Cerebellar cortex (tissue), 1 donor: ENCODE results near the gene CHD6.
A peak's percentile ranks its signal among the peaks of the same experiment; 100 is the strongest.
"Not testable (repeated sequence)": the region's sequence is repeated elsewhere in the genome, so short reads cannot be mapped to it uniquely, and the experiment has no call there.

Source experiments
- DNase-seq: peaks from one replicate; pipeline ENCODE4 v3.0.0-alpha.2; 2015; ENCODE audit warnings: low spot score

Gene CHD6

DNA sequence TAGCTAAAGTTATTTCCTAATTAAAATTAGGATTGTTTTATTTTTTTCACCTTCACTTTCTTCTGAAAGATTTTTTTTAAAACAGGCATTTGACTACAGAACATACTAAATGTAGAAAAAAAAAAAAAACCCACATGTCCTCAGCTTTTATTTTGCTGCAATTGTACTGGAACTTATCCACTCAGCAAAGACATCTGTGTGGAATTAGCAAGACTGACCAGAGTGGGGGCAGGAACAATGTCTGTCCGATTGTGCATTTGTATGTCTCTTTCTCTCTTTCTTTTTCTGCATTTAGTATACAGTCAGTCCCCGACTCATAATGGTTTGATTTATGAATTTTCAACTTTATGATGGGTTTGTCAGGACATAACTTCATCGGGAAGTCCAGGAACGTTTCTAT lies 77.3 kb downstream of the CHD6 start:
- no peak for DNase-seq

DNA sequence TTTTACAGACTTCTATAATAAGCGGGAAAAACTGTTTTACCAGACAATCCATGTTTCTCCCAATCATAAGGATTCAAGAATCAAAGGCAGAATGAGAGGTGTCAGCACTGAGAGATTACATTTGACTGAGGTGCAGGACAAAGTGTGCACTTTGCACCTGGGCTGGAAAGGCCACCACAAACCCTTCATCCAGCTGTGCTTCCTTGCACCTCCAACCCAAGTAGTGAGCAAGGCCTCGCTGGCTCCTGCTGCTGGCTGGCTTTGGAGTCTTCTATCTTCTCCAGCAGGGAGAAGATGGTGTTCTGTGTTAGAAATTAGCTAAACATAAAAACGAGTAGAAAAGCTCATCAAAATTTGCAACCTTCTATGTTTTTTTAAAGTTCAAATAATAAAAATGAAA lies 77.7 kb downstream of the CHD6 start:
- DNase-seq: no peak

DNA sequence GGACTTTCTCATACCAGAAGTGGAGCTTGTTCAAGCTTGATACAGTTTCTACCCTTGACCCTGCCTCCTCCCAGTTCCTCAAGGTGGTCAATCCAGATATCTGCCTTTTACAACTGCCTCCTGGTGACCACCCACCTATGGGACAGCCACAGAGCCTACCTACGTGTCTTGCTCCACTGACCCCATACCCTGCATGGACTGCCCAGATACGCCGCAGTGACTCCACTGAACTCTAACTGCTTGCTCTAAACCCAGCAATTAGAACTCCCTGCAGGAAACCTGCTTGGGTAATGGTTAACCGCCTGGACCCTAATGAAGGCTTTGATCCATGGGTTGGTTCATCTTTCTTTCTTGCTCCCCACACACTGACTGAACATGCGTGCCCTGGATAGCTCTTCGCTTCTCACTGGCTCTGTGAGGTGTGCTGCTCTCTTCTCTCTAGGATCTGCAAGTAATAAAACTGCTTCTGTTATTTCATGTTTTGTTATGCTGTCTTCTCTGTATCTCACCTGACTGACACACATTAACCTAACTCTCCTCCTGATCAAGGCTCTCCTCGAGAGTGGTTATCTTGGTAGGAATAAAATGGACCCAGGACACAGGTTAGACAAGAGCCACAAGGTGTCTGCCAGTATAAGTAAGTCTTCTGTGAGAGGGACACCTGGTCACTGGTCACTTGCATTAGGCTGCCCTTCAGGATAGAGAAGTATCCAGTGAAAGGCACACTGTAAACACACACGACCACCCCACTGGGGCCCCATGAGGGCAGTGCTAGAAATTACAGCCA lies 79.2 kb downstream of the CHD6 start:
- DNase-seq: no peak

DNA sequence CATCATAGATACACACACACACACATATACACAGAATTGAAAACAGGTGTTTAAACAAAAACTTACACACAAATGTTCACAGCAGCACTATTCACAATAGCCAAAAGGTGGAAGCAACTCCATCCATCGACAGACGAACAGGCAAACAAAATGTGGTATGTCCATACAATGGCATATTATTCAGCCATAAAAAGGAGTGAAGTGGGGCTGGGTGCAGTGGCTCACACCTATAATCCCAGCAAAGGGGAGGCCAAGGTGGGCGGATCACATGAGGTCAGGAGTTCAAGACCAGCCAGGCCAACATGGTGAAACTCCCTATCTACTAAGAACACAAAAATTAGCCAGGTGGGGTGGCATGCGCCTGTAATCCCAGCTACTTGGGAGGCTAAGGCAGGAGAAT lies 80.3 kb downstream of the CHD6 start:
- no peak for DNase-seq

DNA sequence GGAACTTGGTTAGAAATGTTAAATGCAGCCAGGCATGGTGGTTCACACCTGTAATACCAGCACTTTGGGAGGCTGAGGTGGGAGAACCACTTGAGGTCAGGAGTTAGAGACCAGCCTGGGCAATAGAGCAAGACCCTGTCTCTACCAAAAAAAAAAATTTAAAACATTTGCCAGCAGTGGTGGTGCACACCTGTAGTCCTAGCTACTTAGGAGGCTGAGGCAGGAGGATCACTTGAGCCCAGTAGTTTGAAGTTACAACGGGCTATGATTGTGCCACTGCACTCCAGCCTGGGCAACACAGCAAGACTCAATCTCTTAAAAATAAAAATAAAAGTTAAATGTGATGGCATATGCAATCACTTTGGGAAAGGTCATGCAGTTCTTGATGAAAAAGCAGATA lies 82.6 kb downstream of the CHD6 start:
- not testable (repeated sequence) for DNase-seq

DNA sequence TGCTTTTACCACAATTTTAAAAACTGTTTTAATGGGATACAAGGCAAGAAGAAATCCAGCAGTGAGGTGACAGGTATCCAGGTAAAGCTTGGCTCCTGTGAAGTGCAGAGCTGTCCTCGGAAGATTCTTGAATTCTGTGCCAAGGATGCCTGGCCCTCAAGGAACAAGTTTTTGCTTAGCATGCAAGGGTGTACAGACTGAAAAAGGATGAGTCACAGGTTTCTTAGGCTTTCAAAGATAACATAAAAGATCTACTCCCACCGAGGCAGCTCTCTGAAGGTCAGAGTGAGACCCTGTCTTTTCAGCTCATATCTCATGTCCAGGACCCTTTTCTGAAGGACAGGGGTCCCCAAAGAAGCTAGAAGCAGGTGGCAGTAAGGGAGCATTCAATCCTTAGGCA lies 83.3 kb downstream of the CHD6 start:
- DNase-seq: no peak

DNA sequence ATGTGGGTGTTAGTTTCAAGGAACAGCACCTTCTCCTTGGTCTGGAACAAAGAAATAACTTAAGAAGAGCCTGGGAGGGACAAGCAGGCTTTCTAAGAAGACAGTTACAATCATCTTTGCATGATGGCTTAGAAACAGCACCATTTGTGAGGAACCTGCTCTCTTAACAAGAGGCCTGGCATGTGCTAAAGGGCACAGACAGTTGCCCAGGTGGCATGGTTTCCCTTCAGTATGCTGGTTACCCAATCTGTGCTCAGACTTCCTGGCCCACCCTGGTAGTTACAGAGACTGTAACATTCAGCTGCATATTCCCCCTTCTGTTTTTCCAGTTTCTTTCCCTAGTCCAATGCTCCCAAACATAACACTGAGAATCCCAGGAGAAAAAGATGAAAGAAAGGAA lies 84.0 kb downstream of the CHD6 start:
- peak; percentile 52 for DNase-seq

DNA sequence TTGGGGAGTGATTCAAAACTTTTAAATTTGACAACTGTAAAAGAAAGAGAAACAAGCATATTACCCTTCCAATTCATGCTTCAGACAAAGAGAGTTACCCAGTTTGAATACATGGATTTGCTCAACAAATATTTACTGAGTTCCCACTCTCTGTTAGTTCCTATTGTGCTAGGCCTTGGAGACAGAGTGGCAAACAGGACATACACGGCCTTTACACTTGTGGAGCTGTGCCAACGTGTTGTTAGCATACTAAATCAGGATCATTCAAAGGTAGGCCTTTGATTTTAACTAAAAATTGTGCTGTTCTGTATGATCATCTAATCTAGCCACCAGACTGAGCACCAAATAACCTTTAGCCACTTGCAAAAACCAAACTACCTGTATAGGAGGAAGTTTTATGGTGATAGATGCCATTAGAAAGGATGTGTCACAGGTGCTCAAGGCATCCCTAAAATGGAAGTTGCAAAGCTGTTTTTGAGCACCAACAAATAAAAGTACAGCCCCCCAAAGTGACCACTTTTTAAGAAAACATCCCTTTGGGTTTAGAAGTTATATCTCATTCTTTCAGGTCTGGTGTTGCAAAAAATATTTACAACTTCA lies 84.5 kb downstream of the CHD6 start:
- no peak for DNase-seq

DNA sequence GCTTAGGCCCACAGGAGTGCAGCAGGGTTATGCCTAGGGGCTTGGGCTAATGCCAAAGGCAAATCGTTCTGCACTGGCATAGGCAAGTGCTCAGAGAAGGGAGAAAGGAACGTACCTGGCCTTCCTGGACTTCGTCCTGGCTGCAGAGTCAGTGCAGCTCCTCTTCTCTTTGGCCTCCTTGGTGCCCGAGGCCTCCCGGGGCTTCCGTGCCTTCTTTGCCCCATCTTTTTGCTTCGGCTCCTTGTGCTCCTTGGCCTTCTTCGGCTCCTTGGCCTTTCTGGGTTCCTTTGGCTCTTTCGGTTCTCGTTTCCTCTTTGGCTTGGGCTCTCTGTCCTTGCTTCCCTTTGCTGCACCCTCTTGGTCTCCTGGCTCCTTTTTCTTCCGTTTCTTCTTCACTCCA lies 85.2 kb downstream of the CHD6 start:
- no peak for DNase-seq

DNA sequence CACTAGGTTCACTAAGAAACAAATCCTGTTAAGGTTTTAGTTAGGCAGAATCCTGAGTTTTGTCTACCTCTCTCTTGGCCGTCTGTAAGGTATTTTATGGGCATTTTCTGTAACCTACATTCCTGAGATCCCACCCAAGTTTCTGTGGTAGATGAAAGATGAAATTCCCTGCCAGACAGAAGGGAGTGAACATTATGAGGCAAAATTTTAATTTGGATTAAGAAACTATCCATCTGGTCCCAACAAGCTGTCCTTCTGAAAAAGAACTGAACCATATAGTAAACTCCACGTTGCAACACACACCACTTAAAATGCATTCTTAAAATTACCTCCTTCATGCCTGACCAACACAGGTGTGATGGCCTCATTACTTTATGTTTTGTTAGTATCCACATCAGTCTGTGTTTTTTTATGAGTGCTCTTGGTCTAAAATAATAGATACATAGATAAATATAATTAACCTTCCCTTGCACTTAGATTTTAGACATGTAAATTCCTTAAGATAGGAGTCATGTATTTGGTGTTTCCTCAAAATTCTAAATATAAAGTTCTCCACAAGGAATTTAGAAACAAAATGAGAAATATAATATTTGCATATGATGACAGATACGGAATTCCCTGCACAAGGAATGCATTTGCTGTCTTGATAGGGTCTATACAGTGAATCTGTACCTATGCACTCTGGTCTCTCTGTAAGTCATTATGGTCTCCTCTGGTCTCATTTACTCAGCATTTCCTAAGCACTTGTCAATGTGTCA lies 86.5 kb downstream of the CHD6 start:
- DNase-seq: peak; percentile 39

DNA sequence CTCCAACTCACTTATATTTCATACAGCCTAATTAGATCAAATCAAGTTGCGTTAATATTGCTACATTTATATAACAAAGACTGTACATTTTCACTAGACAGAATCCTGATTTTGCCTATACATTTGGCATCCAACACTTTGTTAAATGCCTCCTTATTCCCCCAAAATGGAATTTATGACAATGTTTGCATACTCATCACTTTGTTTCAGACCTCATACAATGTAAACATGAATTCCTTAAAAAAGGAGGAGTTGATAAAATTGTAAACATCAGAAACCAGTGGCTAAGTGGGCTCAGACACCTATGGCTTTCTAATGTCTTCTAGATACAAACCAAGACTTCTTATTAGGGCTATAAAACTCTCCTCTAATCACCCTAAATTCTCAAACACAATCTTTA lies 87.3 kb downstream of the CHD6 start:
- DNase-seq: no peak

DNA sequence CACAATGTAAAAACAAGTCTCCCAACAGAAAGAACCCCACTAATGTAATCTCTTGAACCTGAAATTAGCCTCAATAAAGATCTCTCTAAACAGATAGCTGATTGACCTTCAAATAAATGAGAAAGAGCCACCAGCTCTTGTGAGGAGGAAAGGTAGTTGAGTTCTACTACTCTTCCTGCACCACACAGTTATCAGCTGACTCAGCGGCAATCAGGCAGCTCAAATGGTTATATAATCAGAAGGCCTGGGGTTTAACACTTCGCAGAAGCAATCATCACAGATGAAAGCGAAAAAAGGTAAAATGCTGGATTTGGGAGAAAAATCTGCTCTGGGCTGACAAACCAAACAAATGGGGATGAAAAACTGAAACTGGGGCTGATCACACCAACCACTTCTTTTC lies 91.8 kb downstream of the CHD6 start:
- peak; percentile 80 for DNase-seq

DNA sequence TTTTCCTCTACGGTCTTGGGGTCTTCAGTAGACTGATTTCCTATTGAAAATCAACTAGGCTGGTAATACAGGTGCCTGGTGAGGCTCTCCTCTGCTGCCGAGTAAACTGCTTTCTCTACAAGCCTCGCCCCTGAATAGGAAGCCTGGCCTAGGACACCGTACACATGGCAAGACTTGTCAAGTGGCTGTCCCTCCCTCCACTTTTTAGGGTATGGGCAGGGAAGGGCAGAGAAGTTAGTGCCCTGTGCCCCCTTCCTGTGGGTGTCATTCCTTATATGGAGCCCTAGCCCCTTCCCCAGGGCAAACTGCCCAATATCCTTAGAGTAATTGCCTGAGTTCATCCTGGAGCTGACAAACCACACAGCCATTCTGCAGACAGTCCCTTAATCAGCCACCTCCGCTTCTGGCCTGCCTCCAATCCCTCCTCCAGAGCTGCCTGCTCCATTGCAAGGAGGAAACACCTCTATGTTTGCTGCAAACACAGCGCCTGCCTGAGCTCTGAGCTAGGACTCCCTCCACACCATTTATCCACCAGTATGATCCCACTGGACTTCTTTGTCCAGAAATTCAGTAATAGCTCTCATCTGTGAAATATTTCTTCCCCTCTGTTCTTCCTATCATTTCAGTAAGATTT lies 93.1 kb downstream of the CHD6 start:
- DNase-seq: peak; percentile 96

DNA sequence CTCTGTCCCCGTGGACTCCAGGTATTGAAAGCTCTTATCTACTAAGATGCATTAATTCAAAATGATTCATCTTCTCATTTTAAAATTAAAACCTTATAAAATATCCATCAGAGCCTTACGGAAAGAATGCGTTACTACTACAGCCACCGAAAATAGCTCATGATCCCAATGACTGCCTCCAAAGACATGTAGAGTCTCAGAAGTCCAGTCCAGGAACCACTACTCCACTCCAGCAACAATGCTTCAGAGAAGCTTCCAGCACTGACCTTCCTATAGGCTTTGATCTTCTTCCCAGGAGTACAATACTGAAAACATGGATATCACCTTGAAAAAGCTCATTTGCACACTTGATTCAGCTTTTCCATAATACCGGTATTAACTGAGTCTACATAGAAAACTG lies 94.3 kb downstream of the CHD6 start:
- no peak for DNase-seq

DNA sequence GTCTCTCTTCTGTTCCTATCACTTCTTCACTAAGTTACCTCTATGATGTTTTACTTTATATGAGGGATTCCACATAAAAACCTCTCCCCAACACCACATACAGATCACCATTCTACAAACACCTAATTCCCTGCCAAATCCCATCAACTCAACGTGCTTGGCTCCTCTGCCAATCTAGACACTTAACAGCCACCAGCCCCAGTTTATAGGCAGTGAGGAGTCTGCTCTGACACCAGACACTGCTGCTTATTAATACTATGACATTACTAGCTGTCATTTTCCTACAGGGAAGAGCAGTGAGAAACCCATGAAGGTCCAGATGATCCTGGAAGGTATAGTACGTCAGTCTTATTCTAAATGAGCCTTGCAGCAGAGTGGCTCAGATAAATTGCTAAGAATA lies 104.3 kb downstream of the CHD6 start:
- no peak for DNase-seq

DNA sequence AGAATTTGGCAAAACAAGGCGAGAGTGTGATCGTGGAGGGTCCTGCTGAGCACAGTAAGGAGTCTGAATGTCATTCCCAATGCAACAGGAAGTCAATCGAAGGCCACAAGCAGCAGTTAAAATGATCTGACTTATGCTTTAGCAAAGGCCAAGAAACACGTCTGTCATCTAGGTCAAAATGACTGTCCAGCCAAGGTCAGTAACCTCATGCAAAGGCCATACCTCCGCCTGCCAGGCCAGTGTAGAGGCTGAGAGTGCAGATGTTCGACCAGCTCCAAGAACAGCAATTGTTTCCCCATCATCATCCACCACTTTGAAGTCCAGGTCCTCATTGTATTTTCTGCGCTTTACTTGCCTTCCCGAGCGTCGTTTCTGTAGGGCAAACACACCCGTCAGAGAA lies 105.6 kb downstream of the CHD6 start:
- no peak for DNase-seq

DNA sequence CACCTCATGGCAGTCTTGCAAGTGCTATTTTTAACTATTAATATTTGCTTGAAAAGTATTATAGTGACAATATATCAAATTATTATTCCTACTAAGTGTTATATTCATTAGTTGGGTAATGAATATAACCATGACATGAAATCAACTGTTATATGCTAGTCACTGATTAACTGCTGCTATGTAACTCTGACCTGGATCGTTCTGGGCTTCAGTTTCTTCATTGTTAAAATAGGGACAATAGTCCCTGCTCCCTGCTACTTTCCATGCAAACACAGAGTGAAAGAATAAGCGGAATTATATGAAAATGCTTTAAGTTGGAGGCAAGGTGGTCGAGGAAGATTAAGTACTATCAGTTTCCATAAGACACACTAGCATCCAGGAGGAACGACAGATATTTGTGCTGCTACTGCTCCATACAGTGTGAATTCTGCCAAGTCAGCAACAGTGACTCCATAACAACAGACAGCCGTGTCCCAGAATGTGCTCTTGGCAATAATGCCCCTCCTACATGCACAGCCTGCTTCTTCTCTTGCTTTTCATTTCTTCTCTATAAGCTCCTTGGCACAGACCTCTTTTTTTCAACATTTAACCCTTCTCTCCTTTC lies 107.2 kb downstream of the CHD6 start:
- no peak for DNase-seq

DNA sequence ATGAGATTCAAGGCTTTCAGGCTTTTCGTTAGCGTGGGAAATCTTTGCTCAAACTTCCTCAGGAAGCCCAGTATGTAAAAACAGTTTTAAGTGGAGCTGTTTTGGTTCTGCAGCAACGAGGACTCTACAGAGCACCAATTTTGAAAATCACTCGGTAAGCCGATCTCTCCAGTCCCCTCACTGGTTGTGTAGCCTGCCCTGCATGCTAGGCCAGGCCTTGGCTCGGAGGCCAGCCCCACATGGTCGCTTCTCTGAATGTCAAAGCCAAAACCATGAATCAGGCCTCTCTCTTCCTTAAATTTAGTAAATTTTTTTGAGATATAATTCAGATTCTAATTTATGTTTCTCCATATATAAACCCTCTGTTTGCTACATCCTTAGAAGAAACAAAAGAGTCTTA lies 108.0 kb downstream of the CHD6 start:
- DNase-seq: peak; percentile 44

DNA sequence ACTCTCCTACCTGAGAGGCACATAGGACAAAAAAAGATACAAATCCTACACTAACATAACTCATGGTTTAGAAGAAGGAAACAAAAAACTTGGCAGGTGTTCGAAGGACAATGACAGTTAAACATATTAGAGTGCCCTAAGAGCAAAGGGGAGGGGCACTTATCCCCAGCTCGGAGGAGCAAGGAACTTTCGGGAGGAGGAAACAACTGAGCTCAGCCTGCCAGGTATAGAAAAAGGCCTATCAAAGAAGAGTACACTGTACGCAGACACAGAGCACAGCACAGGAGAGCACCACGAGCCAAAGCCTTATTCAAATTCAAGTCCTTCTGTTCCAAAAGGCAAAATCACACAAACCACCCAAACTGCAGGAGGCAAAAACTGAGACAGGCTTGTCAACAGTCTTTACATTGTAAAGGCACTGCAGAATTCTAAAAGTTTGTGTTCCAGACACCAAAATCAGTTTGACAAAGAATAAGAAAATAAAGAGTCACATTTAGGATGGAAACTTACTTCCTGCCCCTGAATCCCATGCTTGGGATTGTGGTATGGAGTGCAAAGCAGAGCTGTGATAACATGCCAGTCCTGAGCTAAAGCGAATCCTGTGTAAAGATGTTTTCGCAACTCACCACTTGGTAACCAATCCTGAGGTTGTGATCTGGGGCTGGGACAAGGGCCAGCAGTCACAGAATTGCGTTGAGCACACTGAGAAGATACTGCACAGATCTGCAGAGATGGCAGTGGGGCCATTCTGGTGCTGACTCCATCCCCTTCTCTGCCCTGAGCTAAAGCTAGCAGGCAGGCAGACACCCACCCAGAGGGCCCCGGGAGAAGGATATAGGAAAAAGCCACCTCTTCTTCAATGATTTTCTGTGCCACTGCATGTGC lies 108.6 kb downstream of the CHD6 start:
- peak; percentile 64 for DNase-seq

DNA sequence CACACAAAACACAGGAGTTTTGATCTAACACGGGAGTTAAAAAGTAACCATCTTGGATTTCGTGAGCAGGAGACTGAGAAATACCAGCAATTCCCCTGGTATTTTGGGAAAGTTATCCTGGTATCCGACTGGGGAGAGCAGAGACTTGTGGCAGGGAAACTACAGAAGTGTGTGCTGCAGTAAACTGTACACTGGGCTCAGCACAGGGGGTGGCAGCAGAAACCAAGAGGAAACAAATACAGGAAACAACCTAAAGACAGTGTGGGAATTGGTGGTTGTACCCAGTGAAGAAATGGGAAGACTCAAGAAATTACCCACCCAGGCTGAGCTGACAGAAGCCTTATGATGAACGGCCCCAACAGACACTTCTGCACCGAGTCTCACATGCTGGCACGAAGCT lies 109.8 kb downstream of the CHD6 start:
- peak; percentile 42 for DNase-seq

DNA sequence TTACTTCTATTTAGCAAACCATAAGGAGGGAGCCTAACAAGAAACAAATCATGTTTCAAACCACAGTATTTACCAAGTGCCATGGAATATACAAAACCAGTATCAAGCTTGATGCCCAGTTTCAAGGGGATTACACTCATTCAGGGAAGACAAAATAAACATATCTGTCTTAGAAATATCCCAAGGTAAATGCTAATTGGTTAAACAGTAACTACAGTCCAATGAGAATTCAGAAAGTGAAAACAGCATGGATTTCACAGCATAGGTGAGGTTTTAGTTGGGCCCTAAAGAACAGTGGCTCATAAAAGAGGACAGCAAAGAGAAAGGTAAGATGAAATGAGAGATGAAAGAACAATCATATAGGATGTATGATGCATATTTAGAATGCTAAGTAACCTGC lies 110.3 kb downstream of the CHD6 start:
- DNase-seq: no peak
